HG03039 (cell line): ENCODE measurements around the gene CDH7.

ENCODE experiments used
- ATAC-seq: cut with Tn5 transposase; IDR thresholded peaks from one replicate; pipeline ENCODE4 v1.9.1; 2021; ENCODE audit warnings: mild to moderate bottlenecking, moderate library complexity; ENCODE audit not compliant: unreplicated experiment

CDH7 gene

DNA sequence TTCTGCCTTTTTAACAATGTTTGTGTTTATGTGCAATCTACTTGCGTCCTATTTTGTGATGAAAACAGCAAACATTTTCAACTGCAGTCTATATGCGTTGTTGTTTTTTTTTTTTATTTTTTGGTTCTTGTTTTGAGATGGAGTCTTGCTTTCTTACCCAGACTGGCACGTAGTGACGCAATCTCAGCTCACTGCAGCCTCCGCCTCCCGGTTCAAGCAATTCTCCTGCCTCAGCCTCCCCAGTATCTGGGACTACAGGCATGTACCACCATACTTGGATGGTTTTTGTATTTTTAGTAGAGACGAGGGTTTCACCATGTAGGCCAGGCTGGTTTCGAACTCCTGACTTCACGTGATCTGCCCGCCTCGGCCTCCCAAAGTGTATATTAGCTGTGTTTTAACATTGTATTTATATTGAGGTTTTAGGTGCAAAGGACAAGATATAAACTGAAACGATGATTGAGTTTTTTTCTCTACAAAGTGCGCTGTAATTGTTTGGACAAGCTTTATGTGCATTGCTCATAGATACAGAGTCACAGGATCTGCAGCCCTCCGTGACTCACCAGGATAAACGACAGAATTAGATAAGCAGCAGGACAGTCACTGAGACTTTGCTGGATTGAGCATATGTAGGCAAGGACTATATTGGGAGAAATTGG, 17.4 kb downstream of the CDH7 start:
- no peak for ATAC-seq

DNA sequence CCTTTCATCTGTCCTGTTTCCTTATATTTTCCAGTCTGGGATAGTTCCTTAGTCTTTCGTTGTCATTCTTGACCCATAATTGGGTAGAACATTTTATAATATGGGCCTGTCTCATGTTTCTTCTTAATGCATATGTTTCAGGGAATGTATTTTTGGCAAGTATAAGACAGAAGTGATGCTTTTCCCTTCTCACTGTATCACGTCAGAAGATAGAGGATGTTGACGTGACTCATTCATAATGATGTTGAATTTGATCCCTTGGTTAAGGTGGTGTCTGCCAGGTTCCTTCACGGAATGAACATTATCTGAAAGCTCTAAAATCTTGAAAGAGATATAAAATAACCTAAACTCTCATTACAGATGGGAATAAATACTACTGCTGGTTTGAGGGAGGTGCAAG, 18.8 kb downstream of the CDH7 start:
- ATAC-seq = no peak

DNA sequence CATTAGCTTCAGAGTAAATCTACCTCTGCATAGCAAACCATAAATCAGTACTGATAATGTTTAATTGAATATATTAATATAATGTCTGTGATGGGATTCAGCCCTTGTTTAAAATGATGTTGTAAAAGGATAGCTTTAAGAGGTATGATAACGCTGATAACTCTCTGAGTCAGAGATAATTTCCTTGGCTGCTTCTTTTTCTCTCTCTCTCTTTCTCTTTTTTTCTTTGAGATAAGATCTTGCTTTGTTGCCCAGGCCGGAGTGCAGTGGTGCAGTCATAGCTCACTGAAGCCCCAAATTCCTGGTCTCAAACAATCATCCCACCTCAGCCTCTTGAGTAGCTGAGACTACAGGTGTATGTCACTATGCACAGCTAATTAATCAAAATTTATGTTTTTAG, 35.7 kb downstream of the CDH7 start:
- ATAC-seq = no peak

DNA sequence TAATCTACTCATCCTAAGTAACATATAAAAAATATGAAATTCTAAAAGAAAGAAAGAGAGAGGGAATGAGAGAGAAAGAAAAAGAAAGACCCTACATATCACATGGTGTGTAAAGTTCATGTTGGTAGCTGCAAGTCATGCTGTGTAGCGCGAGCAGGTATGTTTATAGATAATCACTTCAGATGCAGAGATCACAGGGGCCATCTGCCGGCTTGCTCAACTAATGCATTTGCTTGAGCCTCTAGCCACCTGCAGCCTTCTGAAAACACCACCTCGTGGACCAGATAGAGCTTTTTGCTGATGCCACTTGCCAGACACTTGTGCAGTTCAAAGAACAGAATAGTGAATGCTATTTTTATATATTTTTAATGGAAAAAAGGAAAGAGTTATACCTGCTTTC, 37.6 kb downstream of the CDH7 start:
- no peak for ATAC-seq

DNA sequence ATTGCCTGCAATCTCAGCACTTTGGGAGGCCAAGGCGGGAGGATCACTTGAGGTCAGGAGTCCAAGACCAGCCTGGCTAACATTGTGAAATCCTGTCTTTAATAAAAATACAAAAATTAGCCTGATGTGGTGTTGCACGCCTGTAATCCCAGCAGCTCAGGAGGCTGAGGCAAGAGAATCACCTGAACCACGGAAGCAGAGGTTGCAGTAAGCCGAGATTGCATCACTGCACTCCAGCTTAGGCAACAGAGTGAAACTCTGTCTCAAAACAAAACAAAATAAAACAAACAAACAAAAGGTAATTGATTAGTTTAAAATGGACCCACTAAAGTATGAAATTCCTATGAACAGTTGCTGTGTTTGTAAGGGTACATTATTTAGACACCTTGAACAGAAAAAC, 39.8 kb downstream of the CDH7 start:
- no peak for ATAC-seq

DNA sequence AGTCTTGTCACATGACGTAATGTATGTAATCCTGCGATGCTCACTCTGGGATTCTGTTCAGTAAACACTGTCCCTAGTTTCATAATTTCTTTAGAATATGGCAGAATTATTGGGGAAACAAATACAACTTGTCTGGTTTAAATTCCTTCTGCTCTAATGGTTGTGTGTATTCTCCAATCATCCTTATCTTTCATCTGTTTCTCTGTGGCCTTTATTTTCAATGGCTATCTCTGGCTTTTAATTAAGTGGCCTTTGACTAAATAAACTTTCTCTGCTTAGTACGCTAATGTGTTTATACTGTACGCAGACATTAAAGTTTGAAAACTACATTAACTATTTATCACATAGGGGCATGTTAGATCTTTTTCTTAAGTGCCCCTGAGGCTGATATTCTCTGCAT, 40.9 kb downstream of the CDH7 start:
- ATAC-seq = no peak

DNA sequence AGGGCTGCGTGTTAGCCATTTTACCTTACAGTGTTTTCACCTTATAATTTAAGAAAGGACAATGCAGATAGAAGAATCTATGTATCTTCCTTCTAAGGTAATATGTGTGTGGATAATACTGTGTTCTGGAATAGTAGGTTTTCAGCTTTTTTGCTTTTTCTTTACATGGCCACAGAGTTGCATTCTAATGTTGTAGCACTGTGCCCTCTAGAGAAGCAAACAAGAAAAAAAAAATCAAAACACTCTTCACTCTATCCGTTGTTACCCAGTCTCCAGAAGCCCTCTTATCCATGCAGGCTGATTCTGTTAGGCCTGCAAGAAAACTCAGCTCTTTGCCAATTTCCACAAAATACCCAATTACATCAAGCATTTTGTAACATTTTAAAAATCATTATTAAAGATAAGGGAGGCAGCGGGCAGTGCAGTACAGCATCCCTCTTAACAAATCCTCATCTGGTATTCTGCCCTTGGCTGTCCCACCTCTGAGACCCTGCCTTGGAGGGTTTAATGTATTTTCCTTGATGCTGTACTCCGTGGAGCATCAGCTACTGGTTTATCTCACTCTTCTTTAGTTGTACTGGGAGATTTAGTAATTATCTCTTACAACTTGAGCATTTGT, 41.8 kb downstream of the CDH7 start:
- ATAC-seq = no peak

DNA sequence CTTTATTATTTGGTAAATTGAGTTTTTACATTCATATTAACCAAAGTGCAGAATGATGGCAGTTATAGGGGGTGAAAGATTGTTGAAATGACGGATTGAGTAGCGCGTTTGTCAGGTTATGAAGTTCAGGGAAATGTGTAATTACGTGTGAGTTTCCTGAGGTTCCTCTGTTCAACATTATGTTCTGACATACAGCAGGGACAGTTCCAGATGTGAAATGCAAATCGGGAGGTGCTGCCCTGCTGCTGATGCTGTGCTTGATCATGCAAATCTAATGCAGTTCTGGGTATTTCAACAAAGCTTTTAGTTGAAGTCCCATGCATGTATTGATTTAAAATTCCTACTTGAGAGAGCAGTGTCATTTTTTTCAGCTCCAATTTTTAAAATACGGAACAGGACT, 57.9 kb downstream of the CDH7 start:
- ATAC-seq = no peak

DNA sequence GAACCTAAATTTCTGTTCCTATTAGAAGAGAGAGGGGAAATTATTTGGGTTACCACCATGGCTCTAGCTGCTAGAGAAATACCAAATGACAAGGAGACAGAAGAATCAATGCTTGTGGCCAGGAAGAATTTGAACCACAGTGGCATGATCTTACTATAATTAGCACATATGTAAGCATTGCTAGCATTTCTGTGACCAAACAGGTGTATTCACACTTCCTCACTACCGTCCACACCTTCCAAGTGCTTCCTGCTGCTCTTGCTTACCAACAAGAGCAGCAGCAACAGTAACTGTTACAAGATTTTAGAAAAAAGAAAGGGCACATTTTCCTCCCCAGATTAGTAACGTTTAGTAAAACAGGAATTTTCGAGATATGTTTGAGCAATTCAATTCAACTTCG, 60.5 kb downstream of the CDH7 start:
- ATAC-seq = no peak

DNA sequence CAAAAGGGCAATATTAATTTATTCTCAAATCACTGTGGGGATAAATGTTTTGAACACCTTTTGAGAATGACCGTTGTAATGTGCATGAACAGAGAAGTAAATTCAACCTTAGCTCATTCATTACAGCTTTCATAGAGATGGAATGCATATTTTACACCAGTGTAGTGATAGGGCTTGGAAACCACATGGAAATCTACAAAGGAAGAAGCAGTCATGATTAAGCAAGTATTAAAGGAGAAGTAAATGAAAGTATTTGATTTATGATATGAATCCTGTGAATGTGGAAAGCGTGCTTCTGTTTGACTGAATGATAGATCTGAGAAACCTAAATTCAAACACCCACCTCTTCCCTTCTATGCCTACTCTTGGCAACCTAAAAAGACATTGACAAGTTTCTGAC, 64.7 kb downstream of the CDH7 start:
- ATAC-seq = no peak

DNA sequence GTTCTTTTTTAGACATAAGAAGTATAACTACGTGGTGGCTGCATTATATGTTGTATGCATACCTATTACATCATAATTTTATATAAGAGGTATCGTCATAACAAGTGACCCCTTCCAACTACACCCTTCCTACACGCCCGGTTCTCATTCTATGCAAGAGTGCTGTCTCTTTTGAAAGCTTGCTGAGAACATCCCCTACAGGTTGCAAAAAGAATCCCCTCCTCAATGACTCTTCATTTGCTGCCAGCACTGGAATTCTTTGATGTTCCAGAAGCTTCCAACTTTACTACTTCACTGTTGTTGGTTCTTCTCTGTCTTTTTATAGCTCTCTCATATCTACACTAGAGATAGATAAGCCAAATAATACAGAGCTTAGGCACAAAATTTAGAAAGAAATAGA, 66.4 kb downstream of the CDH7 start:
- ATAC-seq = no peak

DNA sequence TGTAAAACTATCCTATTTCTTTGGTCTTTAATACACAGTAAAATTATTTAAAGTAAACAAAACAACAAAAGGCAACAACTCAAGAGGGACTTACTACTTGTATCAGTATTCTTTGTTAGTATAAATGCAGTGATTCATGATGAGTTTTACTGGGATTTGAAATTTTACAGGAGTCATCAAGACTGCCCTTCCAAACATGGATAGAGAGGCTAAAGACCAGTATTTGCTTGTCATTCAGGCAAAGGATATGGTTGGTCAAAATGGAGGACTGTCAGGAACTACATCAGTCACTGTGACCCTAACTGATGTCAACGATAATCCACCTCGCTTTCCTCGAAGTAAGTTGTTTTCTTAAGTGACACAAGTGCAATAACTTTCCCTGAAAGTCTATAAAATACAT, 71.1 kb downstream of the CDH7 start:
- no peak for ATAC-seq

DNA sequence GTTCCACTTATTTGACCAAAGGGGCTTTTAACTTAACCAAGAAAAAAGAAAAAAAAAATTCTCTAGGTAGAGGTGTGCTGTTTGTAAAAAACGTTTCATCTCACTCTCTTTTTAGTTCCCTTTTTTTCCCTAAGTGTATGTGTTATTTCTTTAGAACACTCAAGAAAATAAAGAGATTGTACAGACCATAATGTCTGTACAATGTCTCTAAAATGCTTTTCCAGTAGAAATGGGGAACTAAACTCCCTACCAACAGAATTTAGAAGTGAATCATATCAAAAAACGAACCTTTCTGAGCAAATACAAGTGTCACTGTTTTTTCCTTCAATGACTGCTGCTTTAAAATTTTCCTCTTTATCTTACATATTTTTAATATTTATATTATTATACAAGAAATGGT, 72.0 kb downstream of the CDH7 start:
- no peak for ATAC-seq

DNA sequence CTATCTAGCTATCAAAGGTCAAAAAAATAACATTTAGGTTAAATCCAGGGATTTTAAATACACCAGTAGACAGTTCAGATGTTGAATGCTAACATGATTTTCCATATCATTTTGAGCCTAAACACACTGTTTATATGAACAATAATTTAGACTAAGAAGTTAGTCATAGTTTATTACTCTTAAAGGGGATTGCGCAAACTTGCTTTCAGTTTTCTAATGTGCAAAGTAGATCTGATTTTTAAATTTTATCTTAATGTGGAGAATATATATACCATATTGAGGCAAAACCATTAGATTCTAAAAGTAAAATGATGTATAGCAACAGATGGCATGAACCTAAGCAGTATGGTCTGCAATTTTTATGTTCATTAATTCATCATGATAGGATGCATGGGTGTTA, 76.6 kb downstream of the CDH7 start:
- no peak for ATAC-seq

DNA sequence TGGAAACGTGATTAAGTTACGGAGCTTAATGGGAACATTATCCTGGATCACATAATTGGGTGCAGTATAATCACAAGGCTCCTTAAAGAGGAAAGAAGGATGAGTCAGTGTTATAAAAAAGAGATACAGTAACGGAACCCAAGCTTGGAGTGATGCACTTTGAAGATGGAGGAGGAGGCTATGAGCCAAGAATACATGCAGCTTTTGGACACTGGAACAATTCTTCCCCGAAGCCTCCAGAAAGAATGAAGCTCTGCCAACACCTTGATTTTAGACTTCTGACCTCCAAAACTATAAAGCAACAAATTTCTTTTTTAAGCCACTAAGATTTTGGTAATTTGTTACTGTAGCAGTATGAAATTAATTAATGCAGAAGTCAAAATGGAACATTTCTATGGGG, 85.1 kb downstream of the CDH7 start:
- ATAC-seq = no peak

DNA sequence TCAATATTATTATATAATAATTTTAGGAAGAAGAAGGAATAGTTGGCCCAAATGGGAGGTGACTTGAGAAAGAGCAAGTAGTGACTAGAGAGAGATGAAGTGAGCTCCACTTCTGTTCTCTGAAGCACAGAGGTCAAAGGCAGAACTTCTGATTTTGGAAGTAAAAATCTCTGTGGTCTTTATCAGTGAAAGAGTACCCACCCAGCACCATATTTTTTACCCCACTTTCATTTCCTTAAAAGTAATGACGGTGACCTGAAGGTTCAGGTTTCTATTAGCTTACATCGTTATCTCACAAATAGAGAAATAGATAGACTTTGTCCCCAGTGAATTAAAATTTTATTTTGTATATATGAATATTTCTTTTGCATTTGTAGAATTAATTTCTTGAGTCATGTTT, 95.3 kb downstream of the CDH7 start:
- no peak for ATAC-seq

DNA sequence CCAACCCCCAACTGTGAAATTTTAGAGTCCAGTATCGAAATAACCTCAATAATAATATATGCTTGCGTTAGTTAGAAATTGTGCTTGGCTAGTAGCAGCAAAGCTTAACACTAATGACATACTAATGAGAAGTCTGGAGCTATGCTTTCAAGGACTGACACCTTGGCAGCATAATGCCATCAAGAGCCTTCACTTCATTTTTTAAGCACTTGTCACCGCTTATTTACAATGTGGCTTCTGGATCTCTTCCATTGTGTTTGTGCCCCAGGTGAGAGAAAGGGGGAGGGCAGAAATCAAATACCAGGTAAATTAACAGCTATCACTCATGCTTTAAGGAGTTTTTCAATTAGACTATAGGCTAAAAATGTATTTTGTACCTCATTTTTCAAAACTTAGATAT, 101.5 kb downstream of the CDH7 start:
- ATAC-seq = no peak

DNA sequence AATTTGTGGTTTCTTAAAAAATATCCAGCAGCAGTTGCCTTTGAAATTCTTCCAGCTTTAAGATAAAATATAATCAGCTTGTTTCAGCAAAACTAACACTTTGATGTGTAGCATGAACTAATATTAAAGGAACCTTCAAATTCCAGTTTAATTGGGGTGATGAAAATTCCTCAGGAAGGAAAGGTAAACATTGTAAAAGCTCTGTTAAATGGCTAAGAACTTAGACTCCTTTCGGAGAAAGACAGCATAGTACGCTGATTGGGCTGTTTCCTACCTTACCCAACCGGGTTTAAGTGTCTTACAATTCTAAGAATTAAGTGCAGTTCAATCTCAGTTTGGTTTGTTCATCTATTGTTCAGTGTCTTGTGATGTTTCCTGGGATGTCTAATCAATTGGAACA, 108.3 kb downstream of the CDH7 start:
- ATAC-seq = no peak

DNA sequence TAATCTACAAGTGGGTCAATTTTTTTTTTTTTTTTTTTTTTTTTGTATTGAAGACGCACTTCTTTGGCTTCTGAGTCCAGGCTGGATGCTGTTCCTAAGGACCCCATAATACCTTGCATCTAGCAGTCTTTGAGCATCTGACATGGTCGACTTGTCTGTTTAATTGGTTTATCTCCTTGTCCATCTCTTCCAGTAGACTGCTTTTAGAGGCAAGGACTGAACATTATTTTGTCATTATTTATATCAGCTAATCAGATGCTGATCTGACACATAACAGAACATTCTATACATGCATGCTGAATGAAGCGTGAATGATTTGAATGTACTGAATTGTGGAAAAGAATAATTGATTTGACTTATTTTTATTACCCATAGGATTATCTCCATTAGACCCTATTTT, 118.7 kb downstream of the CDH7 start:
- no peak for ATAC-seq

DNA sequence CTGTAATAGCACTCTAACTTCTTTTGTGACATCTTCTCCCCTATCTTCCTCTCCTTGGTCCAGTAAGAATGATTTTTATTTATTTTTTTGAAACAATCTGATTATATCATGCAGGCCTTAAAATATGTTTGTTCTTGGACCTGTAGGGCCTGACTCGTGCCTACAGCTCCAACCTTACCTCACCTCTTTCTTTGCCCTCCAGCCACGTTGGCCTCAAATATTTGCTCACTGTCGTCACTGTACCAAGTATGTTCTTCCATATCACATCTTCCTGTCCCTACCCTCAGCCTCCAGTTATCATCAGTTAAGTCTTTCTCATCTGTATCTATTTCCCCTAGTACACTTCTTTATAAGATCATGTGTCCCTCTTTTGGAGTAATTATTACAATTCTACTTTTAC, 125.5 kb downstream of the CDH7 start:
- ATAC-seq = no peak

DNA sequence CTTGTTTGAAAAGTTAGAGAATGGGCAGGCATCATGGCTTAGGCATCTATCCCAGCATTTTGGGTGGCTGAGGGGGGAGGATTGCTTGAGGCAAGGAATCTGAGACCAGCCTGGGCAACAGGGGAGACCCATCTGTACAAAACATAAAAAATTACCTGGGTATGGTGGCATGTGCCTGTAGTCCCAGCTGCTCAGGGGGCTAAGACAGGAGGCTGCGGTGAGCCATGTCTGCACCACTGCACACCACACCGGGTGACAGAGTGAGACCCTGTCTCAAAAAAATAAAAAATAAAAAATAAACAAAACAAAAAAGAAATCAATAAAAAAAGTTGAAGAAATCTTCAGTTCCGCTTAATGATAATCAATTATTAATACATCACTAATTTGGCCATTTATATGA, 146.5 kb downstream of the CDH7 start:
- no peak for ATAC-seq

DNA sequence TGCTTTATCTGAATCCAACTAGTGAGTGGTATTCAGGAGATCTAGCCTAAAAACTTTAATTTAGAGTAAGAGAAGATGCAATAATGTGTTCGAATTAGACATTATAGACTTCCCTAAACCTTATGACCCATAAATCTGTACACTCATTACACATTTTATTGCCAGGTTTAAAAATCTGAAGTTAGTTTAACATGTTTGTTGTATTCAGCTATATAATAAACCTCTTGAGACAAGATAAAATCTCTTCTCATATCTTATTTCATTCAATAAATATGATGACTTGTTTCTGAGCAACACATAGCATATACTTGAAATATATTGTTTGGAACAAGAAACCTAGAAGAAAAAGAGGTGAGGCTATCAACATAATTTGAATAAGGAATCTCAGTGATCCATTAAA, 150.7 kb downstream of the CDH7 start:
- no peak for ATAC-seq

DNA sequence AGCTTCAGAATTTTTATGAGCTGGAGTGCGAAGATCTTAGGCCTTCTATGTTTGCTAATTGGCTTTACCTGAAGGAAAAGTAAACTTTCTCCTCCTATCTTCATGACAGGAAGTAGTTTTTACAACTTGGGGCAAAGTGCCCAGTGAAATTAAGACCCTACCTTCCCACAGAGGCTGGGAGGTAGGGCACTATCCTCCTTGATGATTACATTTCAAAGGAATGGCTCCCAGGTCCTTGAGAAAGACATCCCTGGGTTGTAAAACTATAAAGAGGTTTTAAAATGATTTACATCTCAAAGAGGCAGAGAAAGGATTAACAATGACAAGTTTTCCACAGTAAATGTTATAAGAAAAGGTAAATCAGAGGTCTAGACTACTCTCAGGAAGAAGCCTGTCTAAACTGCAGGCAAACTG, 155.8 kb downstream of the CDH7 start:
- no peak for ATAC-seq
